Kidney glomerular epithelial cell (primary cell): Measurements from ENCODE around the gene BEX3.
"Not testable (repeated sequence)": the region's sequence is repeated elsewhere in the genome, so short reads cannot be mapped to it uniquely, and the experiment has no call there.

Experiments used
- DNase-seq: peaks from one replicate; lab custom pipeline; 2025; lab: John Stamatoyannopoulos, UW

The BEX3 gene

GRCh38 chrX:103376118-103376978, at the start of gene BEX3:
BEX3 (plus strand) TSS chrX:103376538; CDS start chrX:103377522, 984 bp downstream.
- DNase-seq: no peak

DNA sequence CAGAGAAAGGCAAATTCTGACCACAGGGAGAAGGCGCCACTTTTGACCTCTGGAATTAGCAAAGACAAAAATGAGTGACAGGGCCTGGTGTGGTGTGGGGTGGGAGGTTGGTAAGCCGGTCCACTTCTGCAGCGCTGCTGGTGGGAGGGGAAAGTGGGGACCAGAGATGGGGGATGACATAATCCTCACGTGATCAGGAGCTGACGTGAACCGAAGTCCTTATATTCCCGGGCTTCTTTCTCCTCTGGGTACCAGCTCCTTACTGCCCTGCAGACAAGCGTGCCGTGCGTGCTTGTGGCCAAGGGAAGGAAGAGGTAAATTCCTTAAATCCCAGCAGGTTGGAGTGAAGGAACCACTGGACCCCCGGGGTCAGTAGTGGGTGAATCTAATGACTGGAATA, 46.3 kb upstream of the BEX3 start, which contains the start of gene TCEAL7:
Gene TCEAL7, plus strand, starts transcription at position 249 of the 400 bp plus-strand sequence. CDS start 1,165 bp downstream, outside the sequence.
- no peak for DNase-seq

GRCh38 chrX:103330681-103331288, 45.6 kb upstream of the BEX3 start:
- DNase-seq: no peak

GRCh38 chrX:103338663-103339062, 37.7 kb upstream of the BEX3 start:
- no peak for DNase-seq

- DNase-seq: peak; percentile 17
These were observed 33.2 kb upstream of the BEX3 start for GRCh38 chrX:103343105-103343504.

GRCh38 chrX:103344606-103345005, 31.7 kb upstream of the BEX3 start:
- DNase-seq: no peak

DNA sequence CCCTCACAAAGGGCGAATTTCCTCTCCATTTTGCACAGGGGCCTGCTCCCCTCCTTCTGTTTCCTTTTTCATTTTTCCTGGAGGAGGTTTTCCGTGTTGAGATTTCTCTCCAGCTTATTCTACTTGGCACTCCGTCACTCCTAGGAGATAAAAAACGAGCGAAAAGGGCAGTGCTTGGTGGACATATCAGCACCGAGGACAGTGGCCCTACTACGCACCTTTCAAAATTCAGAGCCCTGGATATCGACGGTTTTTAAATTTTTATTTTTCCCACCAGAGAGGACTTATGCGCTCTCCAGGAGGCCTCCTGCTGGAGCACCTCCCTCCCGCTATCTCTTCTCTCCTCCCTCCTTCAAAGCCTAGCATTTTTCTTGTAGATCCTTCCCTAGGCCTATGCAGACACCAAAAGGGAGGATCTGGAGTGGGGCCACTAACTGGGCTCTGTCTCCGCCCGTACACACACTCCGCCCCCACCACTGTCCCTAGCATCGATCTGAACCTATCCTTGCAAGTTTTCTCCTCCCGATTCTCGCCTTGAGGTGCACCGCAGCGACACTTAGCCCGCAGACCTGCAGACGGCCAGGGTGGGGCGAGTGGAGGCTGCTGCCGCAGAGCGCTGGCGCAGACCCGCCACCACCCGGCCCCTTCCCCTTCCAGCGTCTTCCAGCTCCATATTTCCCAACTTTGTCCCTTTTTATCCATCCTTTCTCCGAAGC, 28.5 kb upstream of the BEX3 start:
- DNase-seq: no peak

- peak; percentile 41 for DNase-seq
These were observed 20.1 kb upstream of the BEX3 start, which contains the start of gene TCEAL9 for GRCh38 chrX:103356130-103356798. TCEAL9 (plus strand) TSS chrX:103356506; CDS start chrX:103357685, 1,179 bp downstream.

DNA sequence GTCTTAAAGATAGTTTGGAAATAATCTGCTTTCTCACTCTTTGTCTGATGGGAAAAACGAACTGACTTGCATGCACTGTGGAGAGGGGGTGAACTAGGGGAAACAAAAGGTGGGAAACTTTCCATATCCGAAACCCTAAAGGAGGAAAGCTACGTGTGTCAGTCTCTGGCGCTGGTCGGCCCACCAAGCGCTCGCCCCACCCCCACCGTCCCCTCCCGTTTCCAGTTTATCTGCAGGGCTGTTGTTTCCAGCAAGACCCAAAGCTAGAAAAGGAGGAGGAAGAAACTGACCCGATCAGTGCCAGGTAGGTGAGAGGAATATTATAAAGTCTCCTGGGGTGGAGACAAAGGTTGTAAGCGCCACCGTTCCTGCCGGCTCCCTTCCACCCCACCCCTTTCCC, 19.5 kb upstream of the BEX3 start:
- DNase-seq: no peak

DNA sequence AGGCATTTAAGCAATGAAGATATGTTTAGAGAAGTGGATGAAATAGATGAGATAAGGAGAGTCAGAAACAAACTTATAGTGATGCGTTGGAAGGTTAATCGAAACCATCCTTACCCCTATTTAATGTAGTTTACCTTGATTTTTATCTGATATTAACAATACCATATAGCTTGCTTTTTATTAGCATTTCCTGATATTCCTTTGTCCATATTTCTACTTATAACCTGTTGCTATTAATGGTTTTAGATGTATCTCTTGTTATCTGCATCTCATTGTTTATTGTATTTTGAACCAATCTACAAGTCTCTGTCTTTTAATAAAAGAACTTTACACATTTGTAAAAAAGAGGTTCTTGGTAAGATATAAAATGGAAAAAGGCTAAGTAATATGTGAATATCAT, 18.5 kb upstream of the BEX3 start:
- no peak for DNase-seq

GRCh38 chrX:103359605-103360004, 16.7 kb upstream of the BEX3 start:
- not testable (repeated sequence) for DNase-seq

GRCh38 chrX:103360092-103360491, 16.2 kb upstream of the BEX3 start:
- no peak for DNase-seq

- DNase-seq: no peak
These were observed 15.4 kb upstream of the BEX3 start for GRCh38 chrX:103360916-103361315.

DNA sequence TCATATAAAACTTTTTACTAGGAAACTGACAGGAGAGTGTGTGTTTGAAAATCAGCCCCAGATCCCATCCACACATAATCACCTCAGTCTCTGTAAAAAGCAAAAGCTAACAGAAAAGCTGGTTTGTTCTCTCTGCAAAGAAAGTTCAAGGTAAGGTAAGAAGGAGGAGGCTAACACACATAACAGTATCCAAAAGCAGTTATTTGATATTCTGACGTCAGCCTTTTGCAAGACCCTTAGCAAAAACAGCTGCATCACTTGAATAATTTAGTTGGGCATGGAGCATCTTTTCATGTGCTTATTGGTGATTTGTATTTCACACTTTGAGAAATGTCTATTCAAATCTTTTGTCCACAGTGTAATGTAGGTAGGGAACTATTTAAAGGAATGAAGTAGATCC, 14.5 kb upstream of the BEX3 start:
- no peak for DNase-seq

- DNase-seq: no peak
These were observed 13.9 kb upstream of the BEX3 start for GRCh38 chrX:103362474-103362873.

DNA sequence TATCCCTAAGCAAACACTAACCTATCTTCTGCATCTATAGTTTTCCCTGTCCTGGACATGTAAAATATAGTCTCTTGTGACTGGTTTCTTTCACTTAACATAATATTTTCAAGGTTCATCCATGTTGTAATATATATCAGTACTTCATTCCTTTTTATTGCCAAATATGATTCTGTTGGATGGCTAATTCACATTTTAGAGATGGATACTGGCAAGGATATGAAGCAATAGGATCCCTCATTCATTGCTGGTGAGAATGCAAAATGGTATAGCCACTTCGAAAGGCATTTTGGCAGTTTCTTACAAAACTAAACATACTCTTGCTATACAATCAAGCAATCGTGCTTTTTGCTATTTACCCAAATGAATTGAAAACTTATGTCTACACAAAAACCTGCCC, 13.3 kb upstream of the BEX3 start:
- DNase-seq: no peak

- no peak for DNase-seq
These were observed 8.8 kb upstream of the BEX3 start for GRCh38 chrX:103367502-103367901.

GRCh38 chrX:103369479-103369878, 6.9 kb upstream of the BEX3 start:
- no peak for DNase-seq

DNA sequence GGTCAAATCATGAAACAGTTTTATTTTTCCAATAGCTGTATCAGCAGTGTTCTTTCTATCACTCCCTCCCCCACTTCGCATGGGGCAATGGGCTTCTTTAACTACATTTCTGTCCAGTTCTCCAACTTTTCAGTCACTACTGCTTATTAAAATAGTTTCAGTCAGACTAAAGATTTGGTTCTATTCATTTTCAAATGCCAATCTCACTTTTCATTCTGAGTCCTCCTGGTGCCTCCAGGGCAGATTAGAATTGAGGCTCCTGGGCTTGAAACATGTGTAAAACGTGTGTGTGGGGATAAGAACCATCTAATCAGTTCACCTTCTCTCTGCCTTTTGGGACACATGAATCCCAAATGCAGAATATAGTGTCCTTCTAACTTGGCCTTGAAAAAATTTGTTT, 3.5 kb upstream of the BEX3 start:
- no peak for DNase-seq

- DNase-seq: no peak
These were observed 2.8 kb upstream of the BEX3 start for GRCh38 chrX:103373581-103373980.

- no peak for DNase-seq
These were observed 614 bp downstream of the BEX3 start for GRCh38 chrX:103376979-103377324.

- no peak for DNase-seq
These were observed 2.7 kb downstream of the BEX3 start for GRCh38 chrX:103378990-103379389.
